Right lobe of liver (tissue), 6 donors: Measurements from ENCODE around the gene SLC27A5. TPM values are rescaled to one million over a fixed set of nuclear protein-coding genes. Genes with fewer than 3 reads are reported as not detected.

Source experiments
- ATAC-seq, 4 donors: fragments of 200-7000 bp; cut with Tn5 transposase; one replicate each; pipeline ENCODE4 v1.9.1; 2020; ENCODE audit warnings: mild to moderate bottlenecking in 4 of 4, moderate library complexity in 4 of 4
- DNase-seq, 3 donors: peaks; one replicate each; pipeline ENCODE4 v3.0.0-alpha.2; 2020
- H3K27ac ChIP-seq, 3 donors: fragments of 200-600 bp; one replicate each; pipeline ENCODE4 v1.8.0; 2022
- H3K27me3 ChIP-seq, 2 donors: fragments of 200-600 bp; one replicate each; pipeline ENCODE4 v1.8.0; 2022
- H3K36me3 ChIP-seq, 4 donors: fragments of 200-600 bp; sonication (generic) in 1 of 4; one replicate each; pipeline versions ENCODE4 v1.5.1 to v1.8.0; 2017 to 2022; ENCODE audit warnings: control low read depth in 1 of 4
- H3K4me1 ChIP-seq, 4 donors: fragments of 200-600 bp; sonication (generic) in 1 of 4; one replicate each; pipeline versions ENCODE4 v1.5.1 to v1.8.0; 2017 to 2022; ENCODE audit warnings: control low read depth in 1 of 4
- H3K4me3 ChIP-seq, 3 donors: fragments of 200-600 bp; one replicate each; pipeline ENCODE4 v1.8.0; 2022
- H3K9me3 ChIP-seq, 4 donors: fragments of 200-600 bp; sonication (generic) in 1 of 4; one replicate each; pipeline versions ENCODE4 v1.5.1 to v1.8.0; 2017 to 2022; ENCODE audit warnings: control low read depth in 1 of 4
- CTCF ChIP-seq, 4 donors: fragments of 200-600 bp in 3 of 4; fragments of 450-650 bp in 1 of 4; IDR thresholded peaks; one replicate each; pipeline versions ENCODE4 v1.5.1 to v1.8.0; 2016 to 2022; ENCODE audit warnings: antibody characterized with exemption in 4 of 4, mild to moderate bottlenecking in 2 of 4
- POLR2A ChIP-seq: fragments of 450-650 bp; IDR thresholded peaks from one replicate; pipeline ENCODE4 v1.6.1; 2017; ENCODE audit warnings: antibody characterized with exemption, mild to moderate bottlenecking
- WGBS: methylation state at CpG from one replicate; pipeline ENCODE4 v1.1.6; 2018; ENCODE audit warnings: low coverage, low lambda C conversion rate; ENCODE audit not compliant: insufficient coverage; ENCODE audit errors: missing lambda C conversion rate; 5-methylcytosine and 5-hydroxymethylcytosine counted together
- intact Hi-C, 2 donors: fragments of 100-400 bp; cut with DNase I; formaldehyde crosslinking; loops; one replicate each; pipeline versions ENCODE4 v1.11.2 to v1.14.1; 2022
- total RNA-seq, 6 experiments: library from RNA; depleted of rRNA in 2 of 6; stranded (reverse); fragments of >200 nt in 2 of 6; fragmentation: NEBNext Ultra II Directional in 3 of 6; extraction: Animal tissue kit (Norgen Biotek cat#: 25700) in 3 of 6; gene quantifications; one replicate each; pipeline versions ENCODE4 v1.1.0 to v1.2.4, GENCODE V29; 2016 to 2023
- donor health status: DM: no; HTN: yes; CAD: no.
- donor health status: DM: no; HTN: no; CAD: no.
- donor health status: DM: no; HTN: no; CAD: no.
- donor health status: DM: no; HTN: yes; CAD: no.
- donor health status: DM: no; HTN: yes; CAD: no.

SLC27A5 gene
- total RNA-seq, 6 experiments from 2014 or later, result 107 to 737 (median 366) TPM

DNA sequence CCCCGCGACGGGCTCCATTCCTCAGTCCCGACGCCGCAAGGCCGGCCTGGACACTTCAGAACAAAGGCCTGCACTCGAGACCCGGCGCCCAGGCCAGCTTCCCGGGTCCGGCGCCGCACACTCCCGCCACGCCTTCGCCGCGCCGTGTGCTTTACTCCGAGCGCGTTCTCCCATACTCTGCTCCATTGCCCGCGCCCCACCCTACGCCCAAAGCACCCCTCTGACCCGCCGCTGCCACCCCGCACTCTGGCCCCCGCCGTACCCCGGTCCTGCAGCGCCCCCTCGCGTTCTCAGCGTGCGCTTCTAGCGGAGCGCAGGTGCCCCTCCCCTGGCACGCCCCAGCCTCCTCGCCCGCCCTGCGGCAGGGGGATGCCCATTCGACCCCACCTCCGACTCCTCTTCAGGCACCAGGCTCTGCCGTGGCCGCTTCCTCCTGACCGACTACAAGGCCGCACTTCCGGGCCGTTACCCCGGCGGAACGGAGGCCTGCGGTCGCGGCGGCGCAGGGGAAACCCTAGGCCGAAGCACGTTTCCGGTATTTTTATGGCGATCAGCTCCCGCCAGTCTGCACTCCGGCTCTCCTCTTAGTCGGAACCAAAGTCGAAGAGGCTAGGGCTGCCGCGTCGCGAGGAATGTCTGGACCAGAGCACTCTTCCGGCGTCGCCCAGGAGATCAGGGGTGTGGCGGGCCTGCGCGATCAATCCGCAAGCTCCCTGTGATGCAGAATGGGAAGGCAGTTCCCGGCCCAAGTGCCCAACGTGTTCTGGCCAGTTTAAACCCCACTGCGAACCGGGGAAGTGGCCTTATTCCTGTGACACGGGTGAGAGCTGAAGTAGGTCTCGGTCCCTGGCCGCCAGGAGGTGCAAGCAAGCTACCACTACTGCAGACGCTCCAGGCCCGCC is 7.8 kb upstream of the SLC27A5 start, which contains the start of gene ZBTB45:
Gene ZBTB45 (minus strand): TSS at position 456 of the 902 bp plus-strand sequence. CDS start 2,137 bp downstream, outside the sequence.
- peak; percentile 83 to 88 (median 86) for ATAC-seq
- Histone ChIP-seq H3K9me3 (no peaks in the 10 kb centered on the region), H3K27ac (peak within 1 kb of the TSS; percentile 76 to 91 (median 82)), H3K4me3 (peak within 1 kb of the TSS; percentile 68 to 94 (median 84)), H3K27me3 (no peaks in the 10 kb centered on the region), H3K36me3 (peaks cover 0 to 8% (median 4%) of the 10 kb centered on the region in 4 donors), H3K4me1 (peaks cover 0 to 23% (median 8%) of the 10 kb centered on the region in 4 donors)
- DNase-seq, result peak; percentile 90 to 93 (median 92)
- peak; percentile 55 for TF ChIP-seq POLR2A
- TF ChIP-seq CTCF (IDR thresholded peaks at IDR 0.05), result peak; percentile 61 to 92 (median 70)
- intact Hi-C loops, result no loop called here
- under 1% methylated on average over 45 of the region's 87 CpGs for WGBS

GRCh38 chr19:58519087-58519354 is 7.2 kb upstream of the SLC27A5 start:
- H3K36me3 ChIP-seq, result peaks cover 0 to 8% (median 4%) of the 10 kb centered on the region in 4 donors
- DNase-seq, result peak; percentile 66 to 74 (median 69)
- peak; percentile 52 to 60 (median 56) for ATAC-seq
- WGBS, result 1% methylated on average over 13 of the region's 14 CpGs
- H3K4me1 ChIP-seq, result peaks cover 0 to 26% (median 11%) of the 10 kb centered on the region in 4 donors
- H3K27ac ChIP-seq, result peak overlapping the region; percentile 76 to 91 (median 82)
- peak overlapping the region; percentile 68 to 94 (median 84) for H3K4me3 ChIP-seq
- TF ChIP-seq POLR2A, result no peak
- TF ChIP-seq CTCF (IDR thresholded peaks at IDR 0.05), result peak in 3 of 4 donors; percentile 47 to 54 (median 51)
- intact Hi-C loops, result no loop called here
- H3K9me3 ChIP-seq, result no peaks in the 10 kb centered on the region
- H3K27me3 ChIP-seq, result no peaks in the 10 kb centered on the region

DNA sequence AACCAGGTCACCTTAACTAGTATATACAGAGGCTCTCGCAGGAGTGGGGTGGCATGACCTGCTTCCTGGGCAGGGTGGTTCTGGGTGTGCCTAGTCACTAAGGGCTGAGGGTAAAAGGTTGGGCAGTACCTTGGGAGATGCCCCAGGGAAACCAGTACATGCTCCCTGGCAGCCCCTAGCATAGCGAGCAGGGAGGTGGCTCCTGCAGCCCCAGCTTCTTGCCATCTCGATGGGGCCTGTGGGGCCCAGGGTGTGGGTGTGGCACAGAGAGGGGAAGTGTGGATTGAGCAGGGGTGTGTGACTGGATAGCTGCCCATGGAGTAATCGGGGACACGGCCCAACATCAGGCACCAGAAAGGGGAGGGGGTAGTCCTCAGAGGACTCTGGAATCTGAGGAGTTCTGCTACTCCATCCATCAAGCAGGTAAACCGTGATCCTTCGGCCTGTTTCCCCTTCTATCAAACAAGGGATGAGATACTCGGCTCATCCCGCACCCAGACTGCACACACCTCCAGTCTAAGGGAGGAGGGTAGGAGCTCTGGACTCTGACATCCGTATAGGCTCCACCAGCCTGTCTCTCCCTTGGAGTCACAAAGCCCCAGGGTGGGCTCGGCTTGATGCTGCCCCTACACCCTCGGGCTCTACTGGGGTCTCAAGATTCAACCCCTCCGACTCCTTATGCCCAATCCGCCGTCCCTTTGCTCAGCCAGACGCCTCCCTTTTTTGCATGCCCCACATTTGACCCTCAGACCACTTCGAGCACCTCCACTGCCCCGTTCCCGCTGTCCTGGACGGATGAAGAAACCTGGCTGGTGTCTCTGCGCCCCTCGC is 6.7 kb upstream of the SLC27A5 start:
- peak overlapping the region; percentile 76 to 91 (median 82) for H3K27ac ChIP-seq
- intact Hi-C loops, result no loop called here
- ATAC-seq (no peak), DNase-seq (no peak)
- WGBS, result 3% methylated on average over 13 of the region's 22 CpGs
- H3K9me3 ChIP-seq, result no peaks in the 10 kb centered on the region
- peaks cover 0 to 8% (median 4%) of the 10 kb centered on the region in 4 donors for H3K36me3 ChIP-seq
- TF ChIP-seq POLR2A, result no peak
- TF ChIP-seq CTCF (IDR thresholded peaks at IDR 0.05), result peak in 1 of 4 donors; percentile 55
- H3K27me3 ChIP-seq, result no peaks in the 10 kb centered on the region
- H3K4me3 ChIP-seq, result peak overlapping the region; percentile 68 to 94 (median 84)
- peaks cover 0 to 30% (median 14%) of the 10 kb centered on the region in 4 donors for H3K4me1 ChIP-seq

- no peak overlapping the region for H3K27ac ChIP-seq
- H3K36me3 ChIP-seq, result peaks cover 0 to 8% (median 4%) of the 10 kb centered on the region in 4 donors
- intact Hi-C loops, result no loop called here
- 93% methylated on average over 13 of the region's 65 CpGs for WGBS
- no peaks in the 10 kb centered on the region for H3K27me3 ChIP-seq
- ATAC-seq (no peak), DNase-seq (peak in 1 of 3 donors; percentile 54)
- no peaks in the 10 kb centered on the region for H3K9me3 ChIP-seq
- H3K4me3 ChIP-seq, result no peak overlapping the region
- peaks cover 0 to 43% (median 21%) of the 10 kb centered on the region in 4 donors for H3K4me1 ChIP-seq
- TF ChIP-seq POLR2A, result no peak
- TF ChIP-seq CTCF (IDR thresholded peaks at IDR 0.05), result no peak
These were observed 5.4 kb upstream of the SLC27A5 start for GRCh38 chr19:58516964-58517833.
